Body of pancreas (tissue), 4 donors: ENCODE measurements around the gene MROH2A.
"Not testable (repeated sequence)": the region's sequence is repeated elsewhere in the genome, so short reads cannot be mapped to it uniquely, and the experiment has no call there.

Source experiments
- POLR2A ChIP-seq, 3 donors: fragments of 450-650 bp; IDR thresholded peaks; one replicate each; pipeline ENCODE4 v1.6.1; 2016; ENCODE audit warnings: antibody characterized with exemption in 3 of 3, mild to moderate bottlenecking in 2 of 3
- TF ChIP-seq, protein P1 (sequence below), 7 experiments: fragments of 450-650 bp in 4 of 7; fragments of 200-600 bp in 3 of 7; sonication (generic) in 3 of 7; IDR thresholded peaks; one replicate each; pipeline ENCODE4 v1.5.1; 2016 to 2019; ENCODE audit warnings: antibody characterized with exemption in 7 of 7

DNA sequence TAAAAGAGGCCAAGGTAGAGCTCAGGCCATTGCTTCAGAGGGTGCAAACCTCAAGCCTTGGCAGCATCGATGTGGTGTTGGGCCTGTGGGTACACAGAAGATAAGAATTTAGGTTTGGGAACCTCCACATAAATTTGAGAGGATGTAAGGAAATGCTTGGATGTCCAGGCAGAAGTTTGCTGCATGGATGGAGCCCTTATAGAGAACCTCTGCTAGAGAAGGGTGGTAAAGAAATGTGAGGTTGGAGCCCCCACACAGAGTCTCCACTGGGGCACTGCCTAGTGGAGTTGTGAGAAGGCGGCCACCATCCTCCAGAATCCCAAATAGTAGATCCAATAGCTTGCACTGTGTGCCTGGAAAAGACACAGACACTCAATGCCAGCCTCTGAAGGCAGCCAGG lies 27.4 kb upstream of the MROH2A start:
- TF ChIP-seq POLR2A (IDR thresholded peaks at IDR 0.05): not testable (repeated sequence)
- TF ChIP-seq, protein P1, sequence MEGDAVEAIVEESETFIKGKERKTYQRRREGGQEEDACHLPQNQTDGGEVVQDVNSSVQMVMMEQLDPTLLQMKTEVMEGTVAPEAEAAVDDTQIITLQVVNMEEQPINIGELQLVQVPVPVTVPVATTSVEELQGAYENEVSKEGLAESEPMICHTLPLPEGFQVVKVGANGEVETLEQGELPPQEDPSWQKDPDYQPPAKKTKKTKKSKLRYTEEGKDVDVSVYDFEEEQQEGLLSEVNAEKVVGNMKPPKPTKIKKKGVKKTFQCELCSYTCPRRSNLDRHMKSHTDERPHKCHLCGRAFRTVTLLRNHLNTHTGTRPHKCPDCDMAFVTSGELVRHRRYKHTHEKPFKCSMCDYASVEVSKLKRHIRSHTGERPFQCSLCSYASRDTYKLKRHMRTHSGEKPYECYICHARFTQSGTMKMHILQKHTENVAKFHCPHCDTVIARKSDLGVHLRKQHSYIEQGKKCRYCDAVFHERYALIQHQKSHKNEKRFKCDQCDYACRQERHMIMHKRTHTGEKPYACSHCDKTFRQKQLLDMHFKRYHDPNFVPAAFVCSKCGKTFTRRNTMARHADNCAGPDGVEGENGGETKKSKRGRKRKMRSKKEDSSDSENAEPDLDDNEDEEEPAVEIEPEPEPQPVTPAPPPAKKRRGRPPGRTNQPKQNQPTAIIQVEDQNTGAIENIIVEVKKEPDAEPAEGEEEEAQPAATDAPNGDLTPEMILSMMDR (IDR thresholded peaks at IDR 0.05): not testable (repeated sequence)
